Kidney glomerular epithelial cell (primary cell): Measurements from ENCODE around the gene APH1B.
"Not testable (repeated sequence)": the region's sequence is repeated elsewhere in the genome, so short reads cannot be mapped to it uniquely, and the experiment has no call there.

Experiments
- DNase-seq: peaks from one replicate; lab custom pipeline; 2025; lab: John Stamatoyannopoulos, UW

APH1B gene

GRCh38 chr15:63277038-63277892 is at the start of gene APH1B:
APH1B (plus strand) TSS chr15:63277605; CDS start chr15:63277624, 19 bp downstream.
- DNase-seq: peak; percentile 52

GRCh38 chr15:63227689-63228088 is 49.7 kb upstream of the APH1B start:
- no peak for DNase-seq

GRCh38 chr15:63231206-63231605 is 46.2 kb upstream of the APH1B start:
- no peak for DNase-seq

- DNase-seq: no peak
Observed at GRCh38 chr15:63231706-63232105, 45.7 kb upstream of the APH1B start.

GRCh38 chr15:63232405-63232804 is 45.0 kb upstream of the APH1B start:
- DNase-seq: no peak

GRCh38 chr15:63232943-63233342 is 44.5 kb upstream of the APH1B start:
- DNase-seq: no peak

GRCh38 chr15:63233667-63234423 is 43.6 kb upstream of the APH1B start:
- DNase-seq: peak; percentile 35

- DNase-seq: peak; percentile 12
Observed at GRCh38 chr15:63234451-63234870, 42.9 kb upstream of the APH1B start.

GRCh38 chr15:63236272-63236671 is 41.1 kb upstream of the APH1B start:
- DNase-seq: no peak

GRCh38 chr15:63237086-63237485 is 40.3 kb upstream of the APH1B start:
- not testable (repeated sequence) for DNase-seq

- DNase-seq: no peak
Observed at GRCh38 chr15:63238171-63238570, 39.2 kb upstream of the APH1B start.

- no peak for DNase-seq
Observed at GRCh38 chr15:63238796-63239195, 38.6 kb upstream of the APH1B start.

GRCh38 chr15:63240109-63240508 is 37.3 kb upstream of the APH1B start:
- DNase-seq: no peak

- DNase-seq: no peak
Observed at GRCh38 chr15:63241316-63241715, 36.1 kb upstream of the APH1B start.

GRCh38 chr15:63243101-63243500 is 34.3 kb upstream of the APH1B start:
- no peak for DNase-seq

GRCh38 chr15:63243776-63244175 is 33.6 kb upstream of the APH1B start:
- DNase-seq: no peak

- peak; percentile 17 for DNase-seq
Observed at GRCh38 chr15:63244399-63244798, 33.0 kb upstream of the APH1B start.

- DNase-seq: no peak
Observed at GRCh38 chr15:63244976-63245645, 32.3 kb upstream of the APH1B start.

- DNase-seq: no peak
Observed at GRCh38 chr15:63246691-63247469, 30.5 kb upstream of the APH1B start.

GRCh38 chr15:63250312-63250965 is 27.0 kb upstream of the APH1B start:
- DNase-seq: peak; percentile 96

GRCh38 chr15:63251701-63252100 is 25.7 kb upstream of the APH1B start:
- DNase-seq: no peak
